MCF 10A (cell line): ENCODE measurements around the gene ASPG. TPM values are rescaled to one million over a fixed set of nuclear protein-coding genes. Genes with fewer than 3 reads are reported as not detected.

Source experiments
- BruUV-seq: library from RNA; stranded (reverse); fragments of 400-500 nt; replicated peaks from 2 replicates; lab custom pipeline; 2021; lab: Mats Ljungman, UMichigan
- CTCF ChIA-PET: fragments of 300-600 bp; sonication (Branson Sonifier 250); formaldehyde crosslinking; extraction: SDS; loops from one replicate; lab custom pipeline; 2021; ENCODE audit warnings: antibody characterized with exemption, inconsistent platforms; lab: Yijun Ruan, JAX
- POLR2A ChIA-PET: fragments of 300-600, 350-650 bp; sonication (Branson Sonifier 250); formaldehyde crosslinking; extraction: SDS; loops from one replicate; lab custom pipeline; 2020; ENCODE audit warnings: antibody characterized with exemption, inconsistent platforms; lab: Yijun Ruan, JAX
- DNase-seq: peaks from one replicate; pipeline ENCODE4 v3.0.0-alpha.2; 2018; ENCODE audit not compliant: unreplicated experiment
- H3K27ac Mint-ChIP-seq: one replicate; pipeline ENCODE4 v1.8.0; 2022; ENCODE audit warnings: mild to moderate bottlenecking, low read depth, mixed read lengths; ENCODE audit not compliant: unreplicated experiment
- H3K27me3 Mint-ChIP-seq: one replicate; pipeline ENCODE4 v1.8.0; 2022; ENCODE audit warnings: mixed read lengths; ENCODE audit not compliant: insufficient read depth, unreplicated experiment
- H3K36me3 Mint-ChIP-seq: one replicate; pipeline ENCODE4 v1.8.0; 2022; ENCODE audit warnings: mild to moderate bottlenecking, moderate library complexity, mixed read lengths; ENCODE audit not compliant: insufficient read depth, unreplicated experiment
- H3K4me1 Mint-ChIP-seq: one replicate; pipeline ENCODE4 v1.8.0; 2022; ENCODE audit warnings: mixed read lengths; ENCODE audit not compliant: insufficient read depth, unreplicated experiment
- H3K4me3 Mint-ChIP-seq: one replicate; pipeline ENCODE4 v1.8.0; 2022; ENCODE audit warnings: mild to moderate bottlenecking, moderate library complexity, mixed read lengths; ENCODE audit not compliant: unreplicated experiment
- H3K9me3 Mint-ChIP-seq: one replicate; pipeline ENCODE4 v1.8.0; 2022; ENCODE audit warnings: mixed read lengths; ENCODE audit not compliant: unreplicated experiment
- CTCF ChIP-seq: fragments of 200-600 bp; IDR thresholded peaks from one replicate; pipeline ENCODE4 v1.8.0; 2022; ENCODE audit warnings: antibody characterized with exemption, mild to moderate bottlenecking; ENCODE audit not compliant: unreplicated experiment
- intact Hi-C: fragments of 100-400 bp; cut with micrococcal nuclease; formaldehyde crosslinking; loops from 2 replicates; pipeline ENCODE4 v1.14.1; 2022
- total RNA-seq: library from RNA; stranded (reverse); gene quantifications from 2 replicates; pipeline ENCODE4 v1.2.3, GENCODE V29; 2022

The ASPG gene
- total RNA-seq, 1 experiment from 2014 or later: 0.12 TPM

GRCh38 chr14:104148433-104149277 lies 63.2 kb downstream of the ASPG start:
- Mint-ChIP-seq H3K4me3 (no peak overlapping the region), H3K27ac (no peak overlapping the region), H3K9me3 (no peaks in the 10 kb centered on the region), H3K36me3 (no peaks in the 10 kb centered on the region), H3K27me3 (peaks cover 30% of the 10 kb centered on the region), H3K4me1 (no peaks in the 10 kb centered on the region)
- no TSS peak for BruUV-seq
- DNase-seq: no peak
- ChIA-PET CTCF (no interaction called here), POLR2A (no interaction called here)
- intact Hi-C loops: no loop called here
- TF ChIP-seq CTCF: no peak

- H3K9me3 Mint-ChIP-seq: no peaks in the 10 kb centered on the region
- CTCF ChIA-PET: no interaction called here
- peaks cover 24% of the 10 kb centered on the region for H3K27me3 Mint-ChIP-seq
- BruUV-seq: no TSS peak
- intact Hi-C loops: no loop called here
- no peak for TF ChIP-seq CTCF
- POLR2A ChIA-PET: no interaction called here
- H3K27ac Mint-ChIP-seq: no peak overlapping the region
- H3K4me3 Mint-ChIP-seq: no peak overlapping the region
- no peak for DNase-seq
- no peaks in the 10 kb centered on the region for H3K4me1 Mint-ChIP-seq
- no peaks in the 10 kb centered on the region for H3K36me3 Mint-ChIP-seq
Observed at GRCh38 chr14:104149278-104149595, 63.7 kb downstream of the ASPG start.

GRCh38 chr14:104149617-104150135 lies 64.2 kb downstream of the ASPG start:
- BruUV-seq: no TSS peak
- no peak overlapping the region for H3K27ac Mint-ChIP-seq
- intact Hi-C loops: no loop called here
- peaks cover 20% of the 10 kb centered on the region for H3K27me3 Mint-ChIP-seq
- no peak for TF ChIP-seq CTCF
- no peaks in the 10 kb centered on the region for H3K9me3 Mint-ChIP-seq
- no peaks in the 10 kb centered on the region for H3K4me1 Mint-ChIP-seq
- no peak overlapping the region for H3K4me3 Mint-ChIP-seq
- DNase-seq: no peak
- POLR2A ChIA-PET: no interaction called here
- H3K36me3 Mint-ChIP-seq: no peaks in the 10 kb centered on the region
- CTCF ChIA-PET: interaction anchor here (0.6 kb wide), 1 partner anchor 416 kb away, joined by 3 read pairs; no protein-coding TSS in a partner anchor

- Mint-ChIP-seq H3K9me3 (no peaks in the 10 kb centered on the region), H3K36me3 (no peaks in the 10 kb centered on the region), H3K27ac (no peak overlapping the region), H3K4me1 (no peaks in the 10 kb centered on the region), H3K4me3 (no peak overlapping the region), H3K27me3 (peaks cover 13% of the 10 kb centered on the region)
- ChIA-PET CTCF (interaction anchor here (0.6 kb wide), 1 partner anchor 415 kb away, joined by 3 read pairs; no protein-coding TSS in a partner anchor), POLR2A (no interaction called here)
- BruUV-seq: no TSS peak
- TF ChIP-seq CTCF: no peak
- intact Hi-C loops: no loop called here
- no peak for DNase-seq
Observed at GRCh38 chr14:104150136-104151025, 64.9 kb downstream of the ASPG start.
